GM12873 (cell line): ENCODE results near the gene SLC6A19.

Experiments used
- TF ChIP-seq, protein P1 (sequence below): IDR thresholded peaks from 2 replicates; pipeline ENCODE4 v1.5.1; 2012; ENCODE audit warnings: low read depth, mild to moderate bottlenecking, moderate library complexity, low read length, control low read depth; ENCODE audit not compliant: insufficient read depth; ENCODE audit errors: missing control alignments

Gene SLC6A19

DNA sequence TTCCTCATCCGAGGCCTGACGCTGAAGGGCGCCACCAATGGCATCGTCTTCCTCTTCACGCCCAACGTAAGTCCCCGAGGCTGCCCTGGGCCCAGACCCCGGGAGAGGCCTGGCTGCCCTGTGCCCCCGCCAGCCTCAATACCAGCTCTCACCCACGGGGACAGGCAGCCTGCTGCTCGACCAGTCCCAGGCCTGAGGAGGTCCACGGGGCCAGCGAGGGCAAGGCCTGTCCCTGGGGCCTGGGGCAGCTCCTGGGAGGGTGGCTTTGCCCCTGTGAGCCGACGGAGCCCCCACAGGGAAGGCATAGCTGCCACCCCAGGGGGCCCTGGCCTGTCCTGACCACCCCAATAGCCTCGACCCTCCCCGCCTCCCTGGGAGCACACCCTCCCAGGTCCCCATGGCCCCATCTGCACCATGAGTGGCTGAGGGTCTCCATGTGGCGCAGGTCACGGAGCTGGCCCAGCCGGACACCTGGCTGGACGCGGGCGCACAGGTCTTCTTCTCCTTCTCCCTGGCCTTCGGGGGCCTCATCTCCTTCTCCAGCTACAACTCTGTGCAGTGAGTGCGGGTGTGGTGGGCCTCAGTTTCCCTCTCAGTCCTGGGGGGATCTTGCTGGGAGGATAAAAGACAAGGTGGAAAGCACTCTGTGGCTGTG is 12.2 kb downstream of the SLC6A19 start:
- TF ChIP-seq, protein P1, sequence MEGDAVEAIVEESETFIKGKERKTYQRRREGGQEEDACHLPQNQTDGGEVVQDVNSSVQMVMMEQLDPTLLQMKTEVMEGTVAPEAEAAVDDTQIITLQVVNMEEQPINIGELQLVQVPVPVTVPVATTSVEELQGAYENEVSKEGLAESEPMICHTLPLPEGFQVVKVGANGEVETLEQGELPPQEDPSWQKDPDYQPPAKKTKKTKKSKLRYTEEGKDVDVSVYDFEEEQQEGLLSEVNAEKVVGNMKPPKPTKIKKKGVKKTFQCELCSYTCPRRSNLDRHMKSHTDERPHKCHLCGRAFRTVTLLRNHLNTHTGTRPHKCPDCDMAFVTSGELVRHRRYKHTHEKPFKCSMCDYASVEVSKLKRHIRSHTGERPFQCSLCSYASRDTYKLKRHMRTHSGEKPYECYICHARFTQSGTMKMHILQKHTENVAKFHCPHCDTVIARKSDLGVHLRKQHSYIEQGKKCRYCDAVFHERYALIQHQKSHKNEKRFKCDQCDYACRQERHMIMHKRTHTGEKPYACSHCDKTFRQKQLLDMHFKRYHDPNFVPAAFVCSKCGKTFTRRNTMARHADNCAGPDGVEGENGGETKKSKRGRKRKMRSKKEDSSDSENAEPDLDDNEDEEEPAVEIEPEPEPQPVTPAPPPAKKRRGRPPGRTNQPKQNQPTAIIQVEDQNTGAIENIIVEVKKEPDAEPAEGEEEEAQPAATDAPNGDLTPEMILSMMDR: no peak

DNA sequence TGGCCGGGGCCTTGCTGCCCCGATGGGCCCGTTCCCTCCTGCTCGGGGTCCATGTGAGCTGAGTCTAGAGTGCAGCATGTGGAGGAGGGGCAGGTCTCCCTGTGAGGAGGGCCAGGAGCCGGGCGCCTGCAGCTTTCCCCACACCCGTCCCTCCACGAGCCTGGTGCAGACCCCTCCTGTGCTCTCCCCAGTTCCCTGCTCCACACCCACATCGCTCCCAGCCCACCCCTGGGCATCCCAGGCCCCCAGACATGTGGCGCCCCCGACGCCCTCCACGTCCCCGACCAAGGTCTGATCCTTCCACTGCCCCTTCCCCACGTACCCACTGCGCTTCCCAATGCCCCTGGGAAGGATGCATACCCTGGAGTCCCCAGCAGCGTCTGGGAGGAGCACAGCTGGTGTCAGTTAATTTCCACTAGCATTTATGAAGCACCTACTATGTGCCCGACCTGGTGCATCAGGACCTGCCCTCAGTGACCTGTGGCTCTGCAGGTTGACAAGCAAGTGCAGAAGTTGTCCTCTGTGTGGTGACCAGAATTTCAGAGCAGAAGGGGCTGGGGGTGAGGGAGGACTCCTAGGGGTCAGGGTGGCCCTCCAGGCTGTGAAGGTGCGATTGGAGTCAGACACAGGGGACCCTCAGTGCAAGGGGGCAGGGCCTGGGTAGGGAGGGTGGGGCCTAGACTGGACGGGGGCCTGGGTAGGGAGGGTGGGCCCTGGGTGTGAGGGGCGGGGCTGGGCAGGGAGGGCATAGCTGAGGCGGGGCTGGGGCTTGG is 13.0 kb downstream of the SLC6A19 start:
- TF ChIP-seq, protein P1: no peak

DNA sequence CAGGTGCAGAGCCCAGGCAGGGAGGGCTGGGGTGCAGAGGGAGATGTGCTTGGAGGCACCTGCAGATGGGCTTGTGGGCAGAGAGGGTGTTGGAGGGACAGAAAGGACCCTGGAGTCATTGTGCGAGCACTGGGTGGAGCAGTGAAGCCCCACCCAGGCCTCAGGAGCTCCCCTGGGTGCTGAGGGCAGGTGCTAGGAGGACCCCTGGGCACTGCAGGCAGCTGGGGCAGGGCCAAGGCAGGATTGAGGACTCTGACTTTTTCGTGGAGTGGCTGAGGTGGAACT is 13.5 kb downstream of the SLC6A19 start:
- TF ChIP-seq, protein P1: no peak

DNA sequence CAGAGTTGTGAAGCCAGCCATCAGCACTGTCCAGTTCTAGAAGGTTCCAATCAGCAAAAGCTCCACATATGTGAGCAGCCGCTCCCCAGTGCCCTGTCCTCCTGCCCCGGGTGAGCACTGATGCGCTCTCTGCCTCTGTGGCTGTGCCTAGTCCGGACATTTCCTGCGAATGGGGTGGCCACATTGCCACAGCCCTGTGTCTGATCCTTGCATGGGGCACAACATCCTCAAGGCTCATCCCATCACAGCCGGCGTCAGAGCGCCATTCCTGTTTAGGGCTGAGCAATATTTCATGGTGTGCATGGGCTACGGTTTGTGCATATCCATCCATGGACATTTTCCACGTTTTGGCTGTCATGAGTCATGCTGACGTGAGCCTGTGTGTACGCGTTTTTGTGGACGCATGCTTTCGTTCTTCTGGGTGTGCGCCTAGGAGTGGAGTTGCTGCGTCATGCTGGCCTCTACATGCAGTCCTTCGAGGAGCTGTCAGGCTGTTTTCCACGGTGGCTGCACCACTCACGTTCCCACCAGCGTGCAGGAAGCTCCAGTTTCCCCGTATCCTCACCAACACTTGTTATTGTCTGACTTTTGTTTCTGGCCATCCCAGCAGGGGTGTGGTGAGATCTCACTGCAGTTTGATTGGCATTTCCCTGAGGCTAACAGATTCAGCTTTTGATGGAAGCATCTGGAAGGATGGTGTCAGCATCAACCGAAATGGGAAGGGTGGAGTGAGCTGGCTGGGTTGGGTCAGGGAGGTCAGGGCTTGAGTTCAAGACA is 14.1 kb downstream of the SLC6A19 start:
- TF ChIP-seq, protein P1: no peak

DNA sequence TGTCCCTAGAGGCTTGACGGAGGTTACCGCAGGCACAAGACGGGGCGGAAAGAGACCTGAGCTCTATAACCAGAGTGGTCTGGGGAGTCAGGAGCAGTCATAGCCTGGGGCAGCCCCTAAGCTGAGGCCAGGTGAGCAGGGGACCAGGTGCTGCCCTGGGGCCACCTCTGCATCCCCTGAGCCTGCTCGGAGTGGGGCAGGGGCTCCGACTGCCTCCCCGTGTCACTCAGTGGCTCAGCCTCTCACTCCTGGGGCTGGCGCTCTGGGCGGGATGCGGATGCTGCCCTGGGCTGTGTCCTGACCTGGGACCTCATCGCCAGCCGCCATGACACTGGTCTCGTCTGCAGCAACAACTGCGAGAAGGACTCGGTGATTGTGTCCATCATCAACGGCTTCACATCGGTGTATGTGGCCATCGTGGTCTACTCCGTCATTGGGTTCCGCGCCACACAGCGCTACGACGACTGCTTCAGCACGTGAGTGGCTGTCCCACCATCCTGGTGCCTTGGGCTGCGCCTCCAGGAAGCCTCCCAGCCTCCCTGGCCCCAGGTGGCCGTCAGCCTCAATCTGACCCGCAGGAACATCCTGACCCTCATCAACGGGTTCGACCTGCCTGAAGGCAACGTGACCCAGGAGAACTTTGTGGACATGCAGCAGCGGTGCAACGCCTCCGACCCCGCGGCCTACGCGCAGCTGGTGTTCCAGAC is 15.0 kb downstream of the SLC6A19 start:
- TF ChIP-seq, protein P1: no peak

DNA sequence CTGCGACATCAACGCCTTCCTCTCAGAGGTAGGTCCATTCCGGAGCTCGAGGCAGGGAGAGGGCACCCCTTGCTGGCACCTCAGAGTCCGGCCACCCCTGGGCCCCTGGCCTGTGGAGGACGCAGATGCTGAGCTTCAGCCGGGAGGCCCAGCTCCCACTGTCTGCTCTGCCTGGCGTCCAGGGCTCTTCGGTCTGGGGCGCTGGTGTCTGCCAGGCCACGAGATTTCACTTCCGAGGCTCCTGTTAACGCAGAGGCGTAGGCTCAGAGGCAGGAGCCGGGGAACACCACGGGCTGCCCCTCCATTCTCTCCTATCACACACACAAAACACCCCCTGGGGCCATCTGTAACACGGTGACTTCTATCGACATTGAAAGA is 15.5 kb downstream of the SLC6A19 start:
- TF ChIP-seq, protein P1: no peak
